Pulmonary artery endothelial cell (primary cell): Measurements from ENCODE around the gene FAM228B. TPM values are rescaled to one million over a fixed set of nuclear protein-coding genes. Genes with fewer than 3 reads are reported as not detected.
"Not testable (repeated sequence)": the region's sequence is repeated elsewhere in the genome, so short reads cannot be mapped to it uniquely, and the experiment has no call there.

Source experiments
- DNase-seq: peaks from one replicate; pipeline ENCODE4 v3.0.0-alpha.2; 2011; ENCODE audit warnings: low read depth, low spot score
- total RNA-seq: library from RNA; depleted of rRNA; stranded (reverse); fragments of >200 nt; gene quantifications from 2 replicates; pipeline ENCODE4 v1.2.3, GENCODE V29; 2014

The FAM228B gene
- total RNA-seq, 1 donor from 2014 or later: 5.8 TPM

GRCh38 chr2:24158131-24158530 lies 34.9 kb downstream of the FAM228B start:
- DNase-seq: no peak

- no peak for DNase-seq
These were observed 36.4 kb downstream of the FAM228B start for GRCh38 chr2:24159708-24160107.

- DNase-seq: no peak
These were observed 37.5 kb downstream of the FAM228B start for GRCh38 chr2:24160761-24161160.

DNA sequence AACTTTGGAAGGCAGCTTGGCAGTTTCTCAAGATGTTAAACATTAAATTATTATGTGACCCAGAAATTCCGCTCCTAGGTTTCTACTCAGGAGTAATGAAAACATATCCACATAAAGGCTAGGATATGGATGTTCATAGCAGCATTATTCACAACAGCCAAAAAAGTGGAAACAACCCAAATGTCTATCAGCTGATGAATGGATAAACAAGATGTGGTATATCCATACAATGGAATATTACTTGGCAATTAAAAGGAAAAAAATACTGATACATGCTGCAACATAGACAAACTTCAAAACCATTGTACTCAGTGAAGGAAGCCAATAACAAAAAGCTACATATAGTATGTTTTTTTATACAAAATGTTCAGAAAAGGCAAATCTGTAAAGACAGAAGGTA lies 39.2 kb downstream of the FAM228B start:
- no peak for DNase-seq

GRCh38 chr2:24163186-24163585 lies 39.9 kb downstream of the FAM228B start:
- DNase-seq: no peak

GRCh38 chr2:24163601-24164000 lies 40.3 kb downstream of the FAM228B start:
- DNase-seq: no peak

DNA sequence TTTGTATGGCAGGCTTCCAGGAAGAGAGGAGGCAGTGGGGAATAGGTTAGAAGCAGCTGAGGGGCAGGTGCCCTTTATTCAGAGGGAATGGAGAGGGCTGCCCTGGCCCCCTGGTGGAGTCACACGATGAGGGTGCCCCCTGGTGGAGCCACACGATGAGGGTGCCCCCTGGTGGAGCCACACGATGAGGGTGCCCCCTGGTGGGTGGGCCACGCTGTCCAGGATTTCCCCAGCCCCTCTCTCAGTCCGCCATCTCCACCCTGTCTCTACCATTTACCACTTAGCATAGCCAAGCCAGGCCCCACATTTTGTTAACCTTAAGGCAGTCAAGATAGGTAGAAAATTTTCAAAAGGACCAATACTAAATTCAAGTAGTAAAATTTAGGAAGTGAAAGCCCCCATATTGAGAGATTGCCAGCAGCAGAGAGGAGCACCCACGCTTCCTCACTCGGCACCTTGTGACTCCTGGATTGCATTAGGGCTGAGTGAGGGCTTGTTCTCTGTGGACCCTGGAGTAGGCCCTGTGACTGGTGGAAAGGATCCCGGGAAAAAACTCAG lies 41.2 kb downstream of the FAM228B start:
- DNase-seq: no peak

DNA sequence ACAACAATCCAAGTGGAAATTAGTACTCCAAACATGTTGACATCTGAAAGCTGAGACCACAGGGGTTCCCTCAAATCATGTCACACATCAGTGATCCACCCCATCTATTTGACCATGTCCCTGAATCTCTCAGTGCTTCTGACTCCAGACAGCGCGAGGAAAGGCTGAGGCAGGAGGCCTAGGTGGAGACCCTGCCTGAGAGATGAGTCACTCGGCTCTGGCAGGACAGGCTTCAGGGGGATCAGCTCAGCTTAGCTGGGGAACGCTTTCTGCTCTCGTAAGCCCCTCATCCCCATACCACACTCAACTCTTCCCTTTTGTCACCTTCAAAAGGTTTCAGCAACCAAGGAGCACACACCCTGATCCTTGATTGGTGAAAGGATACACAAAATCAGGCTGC lies 45.8 kb downstream of the FAM228B start:
- DNase-seq: no peak

DNA sequence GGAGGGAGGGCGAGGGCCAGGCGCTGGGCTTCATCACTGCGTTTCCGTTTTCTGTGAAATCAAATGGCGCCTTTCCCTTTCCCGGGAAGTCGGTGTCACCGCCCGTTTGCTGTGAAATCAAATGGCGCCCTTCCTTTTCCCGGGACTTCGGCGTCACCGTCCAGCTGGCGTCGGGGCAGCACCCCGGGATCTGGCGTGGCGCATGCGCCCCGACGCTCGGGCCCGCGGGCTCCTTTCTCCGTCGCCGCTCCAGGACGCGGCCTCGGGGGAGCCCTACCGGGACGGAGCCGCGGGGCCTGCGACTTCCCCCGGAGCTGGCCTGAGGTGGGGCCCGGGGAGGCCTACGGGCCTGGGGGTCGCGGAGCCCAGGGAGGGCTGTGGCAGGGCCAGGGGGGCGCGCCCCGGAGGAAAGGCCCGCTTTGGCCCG lies 51.6 kb downstream of the FAM228B start, which contains the start of gene FAM228A:
Gene FAM228A, plus strand, starts transcription at position 203 of the 427 bp plus-strand sequence. CDS start 428 bp downstream, outside the sequence.
- no peak for DNase-seq

DNA sequence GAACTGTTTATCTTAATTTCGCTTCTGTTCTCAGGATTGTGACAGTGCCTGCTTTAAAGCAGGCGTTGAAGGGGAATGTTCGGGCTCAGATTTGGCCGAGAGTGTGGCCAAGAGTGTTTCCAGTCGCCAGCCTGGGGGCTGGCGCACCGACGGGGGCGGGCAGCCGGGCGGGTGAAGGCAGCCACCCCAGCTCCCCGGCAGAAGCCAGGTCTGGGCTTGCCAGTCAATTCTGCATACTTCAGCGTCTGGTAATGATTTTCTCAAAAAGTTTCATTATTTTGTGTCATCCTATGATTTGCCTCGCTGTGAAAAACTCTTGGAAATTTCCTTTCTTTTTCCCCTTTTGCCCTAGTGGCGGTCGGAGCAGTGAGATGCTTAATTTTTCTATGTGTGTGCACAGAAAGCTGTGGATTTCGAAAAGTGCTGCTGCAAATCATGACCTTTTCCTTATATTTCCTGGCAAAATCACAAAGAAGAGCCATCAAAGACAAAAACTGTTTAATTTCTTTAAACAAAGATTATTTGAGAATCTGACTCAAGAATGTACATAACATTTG lies 52.4 kb downstream of the FAM228B start:
- DNase-seq: no peak

- DNase-seq: no peak
These were observed 53.1 kb downstream of the FAM228B start for GRCh38 chr2:24176326-24176725.

DNA sequence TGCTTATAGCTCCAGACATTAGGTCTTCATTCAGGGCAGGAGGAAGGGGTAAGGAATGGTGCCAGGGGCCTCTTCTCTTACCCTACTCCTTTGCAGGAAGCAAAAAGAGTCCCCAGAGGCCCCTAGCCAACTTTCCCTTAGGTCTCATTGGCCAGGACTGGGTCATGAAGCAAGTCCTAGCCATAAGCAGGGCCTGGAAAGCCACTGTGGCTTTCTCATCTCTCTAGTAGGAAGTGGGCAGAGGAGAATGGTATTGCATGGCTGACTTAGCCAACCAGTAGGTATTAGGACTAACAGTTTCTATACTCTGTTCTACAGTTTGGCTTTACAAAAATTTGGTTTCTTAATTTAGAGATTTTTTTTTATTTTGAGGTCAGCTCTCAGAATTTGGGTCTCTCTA lies 56.4 kb downstream of the FAM228B start:
- DNase-seq: no peak

GRCh38 chr2:24181849-24182248 lies 58.6 kb downstream of the FAM228B start:
- no peak for DNase-seq

DNA sequence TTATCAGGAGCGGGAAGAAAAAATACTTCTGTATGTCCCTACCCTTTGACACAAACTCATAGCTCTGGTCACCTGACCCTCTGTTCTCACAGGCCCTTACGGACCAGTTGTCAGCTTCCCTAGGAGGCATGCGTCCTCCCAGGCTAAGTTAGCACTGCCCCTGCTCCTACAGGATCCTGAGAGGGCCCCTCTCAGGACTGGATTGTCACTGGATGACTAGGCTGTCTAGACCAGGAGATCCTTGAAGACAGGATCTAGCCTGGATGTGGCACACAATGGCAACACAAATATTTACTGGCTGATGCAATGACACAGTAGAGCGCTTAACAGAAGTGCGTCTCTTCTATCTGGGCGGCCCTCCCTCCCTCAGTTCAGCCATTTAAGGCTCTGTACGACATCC lies 59.2 kb downstream of the FAM228B start:
- DNase-seq: no peak

DNA sequence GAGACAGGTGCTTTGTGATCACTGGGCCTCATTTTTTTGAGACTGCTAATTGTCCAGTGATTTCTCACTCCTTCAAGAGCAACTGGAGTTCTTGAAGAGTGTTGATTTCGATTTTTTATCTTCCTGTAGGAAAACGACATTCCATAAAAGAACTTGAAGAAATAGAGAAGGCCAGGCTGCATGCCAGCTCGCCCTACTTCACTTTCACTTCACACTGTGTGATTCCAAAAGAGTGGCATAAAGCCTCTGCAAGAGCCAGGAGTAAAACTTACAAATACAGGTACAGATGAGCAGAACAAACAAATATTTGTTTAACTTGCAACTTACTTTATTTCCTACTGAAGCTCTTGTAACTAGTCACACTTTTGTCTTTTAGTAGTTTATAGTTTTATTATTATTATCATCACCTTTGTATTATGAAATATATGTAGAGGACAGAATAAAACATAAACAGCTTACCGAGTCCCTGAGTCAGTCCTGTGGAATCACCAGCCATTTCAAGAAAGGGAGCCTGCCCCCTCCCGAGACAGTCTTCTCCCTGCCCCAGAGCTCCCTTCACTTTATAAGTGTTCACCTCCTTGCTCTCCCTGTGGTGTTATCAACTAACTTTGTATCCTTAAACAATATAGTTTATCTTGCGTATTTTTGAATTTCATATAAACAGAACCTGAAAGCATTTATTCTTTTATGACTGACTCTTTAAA lies 60.2 kb downstream of the FAM228B start:
- DNase-seq: no peak

DNA sequence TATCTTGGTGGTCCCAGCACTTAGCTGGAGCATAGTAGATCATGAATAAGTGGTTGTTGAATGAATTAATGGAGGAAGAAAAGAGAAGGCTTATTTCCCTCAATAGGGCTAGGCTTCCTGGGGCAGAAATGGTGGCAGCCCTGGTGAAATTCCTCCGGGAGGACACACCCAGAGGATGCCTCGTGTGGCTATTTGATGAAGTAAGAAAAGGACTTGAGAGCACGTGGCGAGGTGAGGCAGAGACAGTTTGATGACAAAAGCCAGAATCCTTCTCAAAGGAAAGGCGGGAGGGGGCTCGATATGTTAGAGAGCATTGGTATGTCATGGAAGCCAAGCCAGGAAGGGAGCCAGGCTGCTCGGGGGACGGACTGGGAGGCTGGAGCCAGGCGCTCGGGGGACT lies 66.3 kb downstream of the FAM228B start:
- DNase-seq: no peak

DNA sequence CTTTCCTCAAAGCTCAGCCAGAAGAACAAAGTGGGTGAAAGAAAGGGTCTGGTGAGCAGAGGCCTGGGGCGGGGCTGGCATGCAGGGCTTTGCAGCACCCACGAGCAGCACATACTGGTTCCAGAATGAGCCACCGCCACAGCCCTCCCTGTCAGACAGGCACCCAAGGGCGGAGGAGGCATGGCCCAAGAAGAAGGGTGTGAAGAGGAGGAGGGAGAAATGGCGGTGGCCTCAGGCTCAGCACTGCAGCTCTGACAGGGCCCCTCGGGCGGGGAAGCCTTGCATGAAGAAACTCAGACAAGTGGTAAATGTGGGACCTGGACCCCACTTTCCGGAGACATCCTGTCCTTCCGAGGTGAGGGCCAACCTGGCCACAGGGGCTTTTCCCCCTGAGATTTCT lies 67.2 kb downstream of the FAM228B start:
- no peak for DNase-seq

DNA sequence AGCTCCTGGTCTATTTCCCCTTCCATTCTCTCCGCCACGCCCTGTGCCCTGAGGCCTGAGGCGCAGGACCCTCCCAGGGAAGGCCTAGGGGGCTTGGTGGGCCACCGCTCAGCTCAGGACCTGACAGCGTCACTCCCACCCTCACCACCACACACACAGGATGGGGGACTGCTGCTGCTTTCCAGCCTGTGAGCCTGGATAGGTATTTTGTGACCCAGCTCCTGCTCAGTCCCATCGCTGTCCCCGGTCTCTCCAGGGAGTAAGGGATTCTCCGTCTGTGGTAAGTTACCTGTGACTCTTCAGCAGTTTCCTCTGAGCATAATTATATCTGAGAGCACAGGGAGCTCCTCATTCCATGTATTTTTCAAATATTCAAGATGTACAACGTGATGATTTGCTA lies 67.9 kb downstream of the FAM228B start:
- DNase-seq: no peak

DNA sequence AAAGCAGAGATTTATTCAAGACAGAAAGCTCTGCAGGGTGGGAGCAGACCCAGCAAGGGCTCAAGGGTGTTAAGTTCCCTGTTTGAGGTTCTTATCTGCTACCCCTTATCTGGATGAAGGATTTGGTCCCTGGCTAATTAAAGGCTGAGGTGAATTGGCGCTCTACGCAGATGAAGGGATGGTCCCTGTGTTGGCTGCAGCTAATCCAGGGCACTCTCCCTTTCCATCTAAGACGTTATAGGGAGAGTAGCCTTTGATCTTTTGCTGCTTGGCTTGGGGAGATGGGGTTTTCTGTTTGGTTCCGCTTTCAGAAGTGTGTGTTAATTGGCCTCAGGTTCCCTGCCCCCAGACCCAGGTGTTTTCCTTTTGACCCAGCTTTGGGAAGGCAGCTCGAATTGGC lies 68.6 kb downstream of the FAM228B start:
- no peak for DNase-seq

DNA sequence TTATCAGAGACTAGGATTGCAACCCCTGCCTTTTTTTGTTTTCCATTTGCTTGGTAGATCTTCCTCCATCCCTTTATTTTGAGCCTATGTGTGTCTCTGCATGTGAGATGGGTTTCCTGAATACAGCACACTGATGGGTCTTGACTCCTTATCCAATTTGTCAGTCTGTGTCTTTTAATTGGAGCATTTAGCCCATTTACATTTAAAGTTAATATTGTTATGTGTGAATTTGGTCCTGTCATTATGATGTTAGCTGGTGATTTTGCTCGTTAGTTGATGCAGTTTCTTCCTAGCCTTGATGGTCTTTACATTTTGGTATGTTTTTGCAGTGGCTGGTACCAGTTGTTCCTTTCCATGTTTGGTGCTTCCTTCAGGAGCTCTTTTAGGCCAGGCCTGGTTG lies 73.9 kb downstream of the FAM228B start:
- not testable (repeated sequence) for DNase-seq

- no peak for DNase-seq
These were observed 76.8 kb downstream of the FAM228B start for GRCh38 chr2:24199968-24200590.

GRCh38 chr2:24200799-24201198 lies 77.5 kb downstream of the FAM228B start:
- DNase-seq: no peak
